GM18526 (cell line): Measurements from ENCODE around the gene PRKAR1B.

Experiments used
- POLR2A ChIP-seq: IDR thresholded peaks from 3 replicates; pipeline ENCODE4 v1.6.1; 2011; ENCODE audit not compliant: insufficient read length; ENCODE audit errors: extremely low read depth

PRKAR1B gene

DNA sequence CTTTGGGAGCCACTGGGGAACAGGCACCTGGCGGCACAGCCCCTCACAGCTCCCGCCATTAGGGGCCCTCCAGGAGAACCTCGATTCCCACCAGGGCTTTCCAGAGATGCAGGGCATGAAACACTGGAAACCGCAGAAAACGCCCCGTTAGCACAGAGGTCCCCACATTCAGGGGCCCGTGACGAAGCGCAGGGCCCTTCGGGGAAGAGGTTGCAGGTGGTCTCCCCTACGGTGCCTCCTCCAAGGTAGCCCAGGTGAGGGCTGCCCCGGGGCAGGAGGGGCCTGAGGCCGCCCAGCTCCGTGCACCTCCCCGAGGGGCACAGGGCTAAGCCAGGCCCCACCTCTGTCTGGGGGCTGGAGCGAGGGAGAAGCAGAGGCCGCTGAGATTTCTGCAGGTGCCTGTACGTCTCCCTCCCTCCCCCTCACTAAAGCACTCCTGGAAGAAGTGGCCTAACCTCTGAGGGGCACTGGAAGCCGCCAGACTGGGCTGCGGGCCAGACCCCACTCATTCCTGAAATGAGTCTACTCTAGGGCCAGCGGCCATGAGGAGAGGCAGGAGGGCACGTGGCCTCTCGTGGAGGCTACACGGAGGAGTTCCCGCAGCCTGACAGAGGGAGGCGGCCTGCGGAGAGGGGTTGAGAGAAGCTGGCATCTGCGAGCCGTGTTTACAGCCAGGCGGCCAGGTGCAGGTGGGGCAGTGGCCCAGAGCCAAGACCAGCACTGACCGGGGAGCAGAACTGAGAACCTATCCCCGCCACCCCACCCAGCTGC, 214.4 kb downstream of the PRKAR1B start:
- no peak for TF ChIP-seq POLR2A

GRCh38 chr7:512146-512510, 215.0 kb downstream of the PRKAR1B start:
- no peak for TF ChIP-seq POLR2A

DNA sequence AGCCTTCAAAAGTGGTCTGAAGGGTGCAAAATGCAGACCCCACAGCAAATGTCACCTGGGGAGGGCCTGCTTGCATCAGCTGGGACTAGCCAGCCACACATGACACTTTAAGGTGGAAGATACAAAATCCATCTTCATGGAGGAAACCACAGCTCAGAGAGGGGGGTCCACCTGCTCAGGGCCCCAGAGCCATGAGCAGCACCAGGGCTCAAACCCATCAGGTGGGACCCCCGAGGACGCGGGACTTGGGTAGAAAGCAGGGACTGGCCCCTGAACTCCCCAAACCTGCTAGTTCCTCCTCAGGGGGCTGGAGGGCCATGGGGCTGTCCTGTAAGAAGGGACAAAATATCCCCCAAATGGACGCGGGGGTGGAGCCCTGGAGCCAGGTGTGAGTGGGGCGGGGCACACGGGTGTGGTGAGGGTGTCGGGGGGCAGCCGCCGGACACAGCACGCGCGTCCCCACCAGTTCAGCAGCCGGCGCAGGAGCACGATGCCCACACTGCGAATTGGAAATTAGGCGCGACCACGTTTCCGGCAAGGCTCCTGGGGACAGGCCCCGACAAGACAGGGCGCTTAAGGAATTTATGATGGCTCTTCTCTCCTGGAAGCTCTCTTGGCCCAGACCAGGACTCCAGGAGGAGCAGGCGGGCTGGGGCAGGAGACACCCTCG, 215.5 kb downstream of the PRKAR1B start:
- no peak for TF ChIP-seq POLR2A

DNA sequence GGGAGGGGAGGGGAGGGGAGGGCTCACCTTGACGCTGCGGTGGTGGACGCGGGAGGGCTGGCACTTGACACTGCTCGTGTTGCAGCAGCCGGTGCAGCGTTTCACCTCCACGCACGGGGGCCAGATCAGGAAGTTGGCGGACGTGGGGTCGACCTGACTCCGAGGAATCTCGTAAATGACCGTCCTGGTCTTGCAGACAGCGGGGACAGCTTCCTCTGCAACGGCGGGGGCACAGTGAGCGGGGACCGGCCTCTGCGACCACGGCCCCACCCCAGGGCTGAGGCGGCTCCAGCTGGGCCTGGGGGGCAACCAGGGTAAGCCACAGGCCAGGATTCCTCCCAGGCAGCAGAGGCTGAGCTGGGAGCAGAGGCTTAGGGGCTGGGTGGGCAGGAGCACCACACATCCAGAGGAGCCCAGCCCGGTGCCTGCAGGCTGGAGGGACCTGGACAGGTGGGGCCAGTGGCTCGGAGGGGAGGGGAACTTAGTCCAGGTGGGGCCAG, 216.2 kb downstream of the PRKAR1B start:
- TF ChIP-seq POLR2A: no peak

- TF ChIP-seq POLR2A: no peak
These were observed 217.0 kb downstream of the PRKAR1B start for GRCh38 chr7:510131-510481.

GRCh38 chr7:509426-510130, 217.5 kb downstream of the PRKAR1B start:
- TF ChIP-seq POLR2A: no peak

DNA sequence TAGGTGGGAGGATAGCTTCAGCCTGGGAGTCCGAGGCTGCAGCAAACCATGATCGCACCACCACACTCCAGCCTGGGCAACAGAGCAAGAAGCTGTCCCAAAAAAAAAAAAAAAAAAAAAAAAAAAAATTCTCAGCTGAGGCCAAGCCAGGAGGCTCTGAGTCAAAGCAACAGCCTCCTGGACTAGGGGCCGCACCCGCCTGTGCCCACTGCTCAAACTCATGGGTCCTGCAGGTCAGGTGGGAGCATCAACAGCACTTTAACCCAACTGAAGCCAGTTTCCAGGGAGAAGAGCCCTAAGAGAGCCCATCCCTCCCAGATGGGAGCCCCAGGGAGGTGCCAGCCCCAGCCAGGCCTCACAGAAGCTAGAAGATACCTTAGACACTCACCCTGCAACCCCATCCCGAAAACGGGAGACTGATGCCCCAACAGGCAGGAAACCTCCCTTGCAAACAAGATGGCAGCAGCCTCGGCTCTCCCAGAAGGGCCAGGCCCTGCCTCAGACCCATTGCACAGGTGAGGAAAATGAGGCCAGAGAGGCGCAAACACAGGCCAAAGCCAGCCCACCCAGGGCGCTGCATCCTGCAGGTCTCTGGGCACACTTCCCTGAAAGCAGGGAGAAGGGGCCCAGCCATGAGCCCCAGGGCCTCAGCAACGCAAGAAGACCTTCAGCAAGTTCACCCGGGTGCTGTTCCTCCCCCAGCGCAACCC, 218.5 kb downstream of the PRKAR1B start:
- no peak for TF ChIP-seq POLR2A

GRCh38 chr7:507623-508300, 219.3 kb downstream of the PRKAR1B start:
- TF ChIP-seq POLR2A: no peak

DNA sequence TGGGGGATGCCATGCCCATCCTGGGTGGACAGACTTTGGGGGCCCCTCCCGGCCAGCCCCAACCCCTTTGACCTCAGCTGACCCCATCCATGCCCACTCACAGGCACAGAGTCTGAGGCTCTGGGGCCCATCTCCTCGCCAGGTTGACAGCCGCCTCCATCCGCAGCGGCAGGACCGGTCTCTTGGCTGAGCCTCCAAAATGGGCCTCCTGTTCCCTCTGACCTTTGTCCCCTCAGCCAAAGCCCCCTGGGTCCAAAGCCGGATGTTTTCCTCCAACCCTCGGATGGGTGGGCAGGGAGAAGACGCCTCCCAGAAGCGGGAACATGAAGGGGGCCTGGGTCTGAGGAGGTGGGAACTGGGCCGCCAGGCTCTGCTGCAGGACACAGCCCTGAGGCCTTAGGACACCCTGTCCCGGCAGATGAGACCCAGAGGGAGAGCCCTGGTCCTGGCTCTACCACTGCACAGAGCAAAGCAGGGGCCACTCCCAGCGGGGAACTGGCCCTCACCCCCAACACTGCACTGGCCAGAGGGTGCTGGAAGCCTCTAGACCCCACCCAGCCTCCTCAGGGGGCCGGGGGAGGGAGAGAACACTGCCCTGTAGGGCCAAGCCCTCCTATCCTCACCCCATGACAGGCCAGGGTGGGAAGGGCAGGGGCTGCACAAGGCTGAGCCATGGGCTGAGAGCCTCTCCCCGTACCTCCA, 220.0 kb downstream of the PRKAR1B start:
- no peak for TF ChIP-seq POLR2A

GRCh38 chr7:506391-506831, 220.7 kb downstream of the PRKAR1B start:
- TF ChIP-seq POLR2A: no peak

- TF ChIP-seq POLR2A: no peak
These were observed 221.9 kb downstream of the PRKAR1B start for GRCh38 chr7:505171-505570.

DNA sequence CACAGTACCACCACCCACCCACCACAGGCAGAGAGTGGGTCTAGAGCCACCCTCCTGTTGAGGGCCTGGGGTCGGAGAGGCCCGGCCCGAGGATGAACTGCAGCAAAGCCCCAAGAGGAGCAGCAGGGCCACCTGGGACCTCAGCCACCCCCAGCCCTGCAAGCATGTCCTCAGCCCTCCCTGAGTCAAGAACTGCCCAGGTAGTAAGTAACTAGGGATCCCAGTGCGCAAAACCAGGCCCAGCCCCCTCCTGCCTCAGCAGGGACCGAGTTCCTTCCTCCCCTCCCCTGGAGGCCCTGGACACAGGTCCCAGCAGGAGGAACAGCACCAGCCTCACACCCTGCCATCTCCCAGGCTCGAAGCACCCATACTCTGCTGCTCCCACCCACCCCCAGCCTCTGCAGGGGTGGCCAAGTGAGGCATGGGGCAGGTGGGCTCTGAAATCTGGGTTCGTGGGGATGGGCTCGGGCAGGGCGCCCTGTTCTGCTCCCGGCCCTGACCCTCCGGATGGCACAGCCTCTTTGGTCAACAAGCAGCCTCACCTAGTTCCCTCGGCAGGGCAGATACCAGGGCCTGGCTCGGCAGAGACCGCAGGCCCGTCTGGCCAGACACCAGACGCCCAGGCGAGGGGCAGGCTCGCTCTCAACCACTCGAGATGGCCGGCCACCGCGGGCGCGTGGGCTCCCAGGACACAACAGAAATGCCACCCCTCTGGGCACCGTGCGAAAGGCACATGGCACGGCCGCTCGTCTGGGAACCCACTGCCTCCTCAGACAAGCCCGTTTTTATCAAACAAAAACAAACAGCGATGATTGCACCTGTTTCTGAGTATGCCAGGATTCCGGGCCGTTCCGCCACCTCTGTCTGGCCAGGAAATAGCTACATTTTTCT, 222.6 kb downstream of the PRKAR1B start:
- no peak for TF ChIP-seq POLR2A

DNA sequence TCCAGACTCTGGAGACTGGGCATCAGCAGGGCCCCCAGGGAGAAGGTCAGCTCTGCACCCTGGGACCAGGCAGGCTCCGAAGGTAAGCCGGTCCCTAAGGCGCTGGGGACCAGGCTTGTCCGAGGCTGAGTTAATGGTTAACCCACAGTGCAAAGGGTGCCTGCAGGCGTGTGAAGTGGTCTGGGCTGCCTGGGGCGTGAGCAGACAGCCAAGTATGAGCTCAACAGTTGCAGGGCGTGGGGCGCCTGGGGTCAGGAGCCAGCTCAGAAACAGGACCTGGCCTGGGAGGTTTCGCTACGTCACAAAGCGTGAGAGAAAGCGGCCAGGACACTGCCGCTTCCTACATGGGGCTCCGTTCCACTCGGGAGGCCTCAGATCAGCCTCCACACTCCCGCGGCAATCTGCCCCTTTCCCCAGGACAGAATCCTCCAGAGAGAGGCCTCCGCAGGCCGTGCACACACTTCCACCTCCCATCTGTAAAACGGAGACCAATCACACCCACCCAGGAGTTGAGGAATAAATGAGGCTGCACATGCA, 223.4 kb downstream of the PRKAR1B start:
- TF ChIP-seq POLR2A: no peak
